Measurements from ENCODE around the gene RAPSN.

Gene RAPSN

GRCh38 chr11:47436726-47437125, 12.2 kb downstream of the RAPSN start:
- no peaks in the 10 kb centered on the region for H3K36me3 ChIP-seq (ENCODE audit: insufficient read depth, low read length)
- no peak overlapping the region for H3K27ac ChIP-seq (ENCODE audit: low read depth, low read length, poor library complexity, severe bottlenecking)

GRCh38 chr11:47435687-47436086, 13.2 kb downstream of the RAPSN start:
- Histone ChIP-seq H3K9ac (ENCODE audit: low read length) (no peak overlapping the region), H2AFZ (ENCODE audit: low read length) (no peak overlapping the region), H3K4me3 (ENCODE audit: low read depth, low read length, poor library complexity, severe bottlenecking) (no peak overlapping the region), H3K27ac (ENCODE audit: low read depth, low read length, poor library complexity, severe bottlenecking) (no peak overlapping the region), H3K9me2 (ENCODE audit: low read depth, low read length) (no peaks in the 10 kb centered on the region), H3K4me2 (ENCODE audit: low read length) (no peak overlapping the region), H3F3A (ENCODE audit: insufficient read depth, low read length) (no peaks in the 10 kb centered on the region), H3K36me3 (ENCODE audit: insufficient read depth, low read length) (no peaks in the 10 kb centered on the region), H4K20me1 (ENCODE audit: insufficient read depth, low read length) (no peaks in the 10 kb centered on the region), H3K79me2 (ENCODE audit: insufficient read depth, low read length) (no peaks in the 10 kb centered on the region), H3K4me1 (ENCODE audit: insufficient read depth, low read length, severe bottlenecking) (no peaks in the 10 kb centered on the region), H3K27me3 (ENCODE audit: insufficient read depth, low read length) (no peaks in the 10 kb centered on the region), H3K9me3 (ENCODE audit: low read length) (no peaks in the 10 kb centered on the region)
- TF ChIP-seq CTCF (IDR thresholded peaks at IDR 0.05; ENCODE audit: low read length) (no peak), EZH2 (IDR thresholded peaks at IDR 0.05; ENCODE audit: borderline replicate concordance, low read length) (no peak)

More at GRCh38 chr11:47436726-47437125, 12.2 kb downstream of the RAPSN start:
- no peaks in the 10 kb centered on the region for H3K9me3 ChIP-seq (ENCODE audit: low read length)
- TF ChIP-seq EZH2 (IDR thresholded peaks at IDR 0.05; ENCODE audit: borderline replicate concordance, low read length): no peak
- no peak for TF ChIP-seq CTCF (IDR thresholded peaks at IDR 0.05; ENCODE audit: low read length)
- no peaks in the 10 kb centered on the region for H3K9me2 ChIP-seq (ENCODE audit: low read depth, low read length)
- H3K4me2 ChIP-seq (ENCODE audit: low read length): no peak overlapping the region
- H4K20me1 ChIP-seq (ENCODE audit: insufficient read depth, low read length): no peaks in the 10 kb centered on the region
- H3K4me1 ChIP-seq (ENCODE audit: insufficient read depth, low read length, severe bottlenecking): no peaks in the 10 kb centered on the region
- H3K79me2 ChIP-seq (ENCODE audit: insufficient read depth, low read length): no peaks in the 10 kb centered on the region
- no peak overlapping the region for H3K9ac ChIP-seq (ENCODE audit: low read length)
- H3K4me3 ChIP-seq (ENCODE audit: low read depth, low read length, poor library complexity, severe bottlenecking): no peak overlapping the region
- no peaks in the 10 kb centered on the region for H3F3A ChIP-seq (ENCODE audit: insufficient read depth, low read length)
- no peak overlapping the region for H2AFZ ChIP-seq (ENCODE audit: low read length)
- no peaks in the 10 kb centered on the region for H3K27me3 ChIP-seq (ENCODE audit: insufficient read depth, low read length)

GRCh38 chr11:47434011-47434786, 14.7 kb downstream of the RAPSN start:
- Histone ChIP-seq H3K27ac (ENCODE audit: low read depth, low read length, poor library complexity, severe bottlenecking) (no peak overlapping the region), H3K36me3 (ENCODE audit: insufficient read depth, low read length) (no peaks in the 10 kb centered on the region), H3K79me2 (ENCODE audit: insufficient read depth, low read length) (no peaks in the 10 kb centered on the region), H3K9me3 (ENCODE audit: low read length) (no peaks in the 10 kb centered on the region), H4K20me1 (ENCODE audit: insufficient read depth, low read length) (no peaks in the 10 kb centered on the region), H3F3A (ENCODE audit: insufficient read depth, low read length) (no peaks in the 10 kb centered on the region), H3K9me2 (ENCODE audit: low read depth, low read length) (no peaks in the 10 kb centered on the region), H3K4me3 (ENCODE audit: low read depth, low read length, poor library complexity, severe bottlenecking) (no peak overlapping the region), H3K4me2 (ENCODE audit: low read length) (no peak overlapping the region), H3K27me3 (ENCODE audit: insufficient read depth, low read length) (no peaks in the 10 kb centered on the region), H3K9ac (ENCODE audit: low read length) (no peak overlapping the region), H2AFZ (ENCODE audit: low read length) (no peak overlapping the region), H3K4me1 (ENCODE audit: insufficient read depth, low read length, severe bottlenecking) (no peaks in the 10 kb centered on the region)
- no peak for TF ChIP-seq CTCF (IDR thresholded peaks at IDR 0.05; ENCODE audit: low read length)
- TF ChIP-seq EZH2 (IDR thresholded peaks at IDR 0.05; ENCODE audit: borderline replicate concordance, low read length): no peak

Data from OCI-LY1 (cell line).